HG03571 (cell line): Measurements from ENCODE around the gene BAIAP3.

ENCODE experiments used
- ATAC-seq: cut with Tn5 transposase; IDR thresholded peaks from one replicate; pipeline ENCODE4 v1.9.1; 2021; ENCODE audit not compliant: unreplicated experiment

The BAIAP3 gene

DNA sequence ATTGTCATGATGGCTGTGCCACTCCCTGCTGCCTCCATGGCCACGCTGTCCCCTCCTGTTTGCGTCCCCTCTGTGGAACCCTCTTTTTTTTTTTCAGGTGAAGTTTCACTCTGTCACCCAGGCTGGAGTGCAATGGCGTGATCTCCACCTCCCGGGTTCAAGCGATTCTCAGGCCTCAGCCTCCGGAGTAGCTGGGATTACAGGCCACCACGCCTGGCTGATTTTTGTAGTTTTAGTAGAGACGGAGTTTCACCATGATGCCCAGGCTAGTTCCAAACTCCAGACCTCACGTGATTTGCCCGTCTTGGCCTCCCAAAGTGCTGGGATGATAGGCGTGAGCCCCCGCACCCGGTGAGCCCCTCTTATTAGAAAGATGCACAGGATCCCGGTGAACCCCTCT lies 35.0 kb upstream of the BAIAP3 start:
- no peak for ATAC-seq

DNA sequence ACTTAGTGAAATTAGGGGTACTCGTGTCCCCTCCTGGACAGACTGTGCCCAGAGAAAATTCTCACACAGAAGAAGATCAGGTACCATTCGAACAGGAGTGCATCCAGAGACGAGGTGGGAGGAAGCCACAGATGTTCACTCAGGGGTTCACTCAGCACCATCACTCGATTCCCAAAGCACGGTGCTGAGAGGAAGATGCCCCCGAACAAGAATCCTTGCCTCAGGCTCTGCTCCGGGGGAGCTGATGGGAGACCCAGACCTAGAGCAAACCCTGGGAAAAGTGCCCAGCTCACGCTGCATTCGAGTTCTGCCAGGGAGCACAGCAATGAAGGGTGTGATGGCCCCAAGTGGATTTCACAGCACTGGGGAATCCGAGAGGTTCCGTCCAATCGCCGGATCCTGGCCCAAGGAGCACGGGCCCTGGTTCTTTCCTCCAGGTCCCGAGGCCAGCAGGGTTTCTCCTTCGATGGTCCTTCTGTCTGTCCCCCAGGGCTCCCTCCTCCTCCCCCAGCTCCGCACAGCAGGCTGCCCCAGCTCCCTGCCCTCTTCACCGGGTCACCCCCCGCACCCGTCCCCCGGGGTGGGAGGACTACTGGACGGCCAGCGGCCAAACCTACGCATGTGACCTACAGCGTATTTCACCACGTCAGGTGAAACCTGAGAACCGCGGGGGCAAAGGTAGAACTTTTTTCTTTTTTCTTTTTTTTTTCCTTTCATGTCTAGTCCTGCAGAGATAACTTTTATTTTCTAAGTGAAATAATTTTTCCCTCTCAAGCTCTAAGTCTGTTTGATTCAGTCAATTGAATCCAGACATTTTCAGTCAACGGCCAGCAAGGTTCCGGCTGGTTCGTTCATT lies 34.2 kb upstream of the BAIAP3 start:
- ATAC-seq, result no peak

DNA sequence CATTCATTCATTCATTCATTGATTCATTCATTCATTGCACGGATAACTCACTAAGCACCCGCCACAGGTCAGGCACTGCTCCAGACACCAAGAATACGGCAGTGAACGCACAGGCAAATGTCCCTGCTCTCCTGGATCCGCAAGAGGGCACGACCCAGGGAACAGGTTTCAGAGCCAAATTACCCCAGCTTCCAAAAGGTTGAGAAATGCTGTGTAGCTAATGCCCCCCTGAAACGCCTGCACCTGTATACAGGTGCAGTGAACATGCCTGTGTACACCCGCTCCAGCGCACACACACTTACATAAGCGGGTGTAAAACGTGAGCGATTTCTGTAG lies 33.6 kb upstream of the BAIAP3 start:
- no peak for ATAC-seq

DNA sequence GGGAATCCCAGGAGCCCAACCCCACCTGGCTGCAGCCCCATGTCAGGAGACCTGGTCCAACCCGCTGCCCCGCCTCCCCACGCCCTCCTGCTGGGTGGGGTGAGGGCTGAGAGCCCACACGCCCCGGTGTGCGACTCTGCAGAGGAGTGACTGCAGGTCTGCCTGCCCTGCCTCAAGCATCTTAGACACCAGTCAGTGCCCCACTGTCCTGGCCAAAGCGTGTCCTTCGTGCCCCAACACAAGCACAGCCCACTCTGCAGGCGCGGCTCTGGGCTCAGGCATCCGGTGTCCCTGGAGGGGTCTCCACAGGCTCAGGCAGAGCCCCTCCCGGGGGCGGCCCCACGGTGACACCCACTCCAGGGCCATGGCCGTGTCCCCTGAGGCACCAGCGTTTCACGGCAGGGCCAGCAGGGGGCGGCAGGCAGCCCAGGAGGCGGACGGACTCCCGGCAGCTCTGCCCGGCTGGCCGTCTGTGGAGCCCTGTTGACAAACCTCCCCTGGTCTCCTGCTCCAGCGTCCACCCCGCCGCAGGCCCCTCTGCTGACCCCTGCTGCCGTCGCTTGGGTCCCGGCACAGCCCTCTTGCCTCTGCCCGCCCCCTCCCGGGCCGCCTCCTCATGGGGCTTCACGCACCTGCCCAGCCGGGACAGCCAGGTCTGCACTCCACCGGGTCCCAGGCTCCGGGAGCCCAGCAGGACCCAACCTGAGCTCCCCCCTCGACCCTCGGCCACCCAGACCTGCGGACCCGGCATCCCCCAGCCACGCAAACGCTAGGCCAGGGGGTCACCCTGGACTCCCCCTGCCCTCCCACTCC lies 32.6 kb upstream of the BAIAP3 start:
- no peak for ATAC-seq

DNA sequence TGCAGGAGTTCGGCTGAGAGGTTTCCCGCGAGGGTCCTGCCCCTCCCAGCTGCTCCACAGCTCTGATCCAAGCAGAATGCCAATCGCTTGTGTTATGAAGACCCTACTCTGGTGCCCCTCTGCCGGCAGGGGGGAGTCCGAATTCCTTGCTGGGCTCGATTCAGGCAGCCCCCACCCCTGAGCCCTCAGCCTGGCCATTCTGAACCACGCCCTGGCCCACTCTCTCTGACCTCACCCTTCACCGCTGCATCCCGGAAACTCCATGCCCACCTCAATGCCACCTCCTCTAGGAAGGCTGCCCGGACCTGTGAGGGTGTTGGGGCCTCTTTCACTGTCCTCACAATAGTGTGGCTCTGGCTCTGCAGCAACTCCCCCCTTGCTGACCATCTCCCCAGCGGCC lies 31.9 kb upstream of the BAIAP3 start:
- ATAC-seq, result no peak

DNA sequence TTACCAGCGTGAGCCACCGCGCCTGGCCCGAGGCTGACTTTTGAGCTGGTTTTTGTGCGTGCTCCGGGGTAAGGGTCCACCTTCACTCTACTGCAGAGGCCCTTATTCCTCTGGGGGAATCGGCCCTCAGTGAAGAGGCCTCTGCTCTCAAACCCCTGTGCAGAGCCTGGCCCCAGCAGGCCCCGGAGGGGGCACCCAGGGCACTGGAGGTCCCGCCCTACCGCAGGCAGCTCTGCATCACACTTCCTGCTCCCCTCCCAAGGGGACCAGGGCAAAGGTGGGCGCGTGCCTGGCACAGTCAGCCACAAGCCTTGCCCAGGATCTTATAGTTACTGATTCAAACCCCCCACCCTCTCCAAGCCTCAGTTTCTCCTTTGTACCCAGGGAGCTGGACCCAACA lies 27.6 kb upstream of the BAIAP3 start:
- ATAC-seq, result no peak

DNA sequence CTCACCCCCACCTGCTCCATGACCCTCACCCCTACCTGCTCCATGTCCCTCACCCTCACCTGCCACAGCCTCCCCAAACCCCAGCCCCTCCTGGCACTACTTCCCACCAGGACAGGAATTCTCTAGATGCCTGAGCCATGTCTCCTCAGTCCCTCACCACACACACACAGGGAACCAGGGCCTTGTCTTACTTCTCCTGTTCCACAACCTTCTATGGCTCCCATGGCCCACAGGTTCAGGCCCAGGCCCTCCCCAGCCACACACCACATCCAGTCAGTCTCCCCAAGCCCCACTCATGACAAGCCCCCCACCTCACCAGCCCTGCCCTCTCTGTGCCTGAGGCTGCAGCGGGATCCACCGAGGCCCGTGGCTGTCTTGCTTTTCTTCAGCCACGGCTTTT lies 27.1 kb upstream of the BAIAP3 start:
- no peak for ATAC-seq

DNA sequence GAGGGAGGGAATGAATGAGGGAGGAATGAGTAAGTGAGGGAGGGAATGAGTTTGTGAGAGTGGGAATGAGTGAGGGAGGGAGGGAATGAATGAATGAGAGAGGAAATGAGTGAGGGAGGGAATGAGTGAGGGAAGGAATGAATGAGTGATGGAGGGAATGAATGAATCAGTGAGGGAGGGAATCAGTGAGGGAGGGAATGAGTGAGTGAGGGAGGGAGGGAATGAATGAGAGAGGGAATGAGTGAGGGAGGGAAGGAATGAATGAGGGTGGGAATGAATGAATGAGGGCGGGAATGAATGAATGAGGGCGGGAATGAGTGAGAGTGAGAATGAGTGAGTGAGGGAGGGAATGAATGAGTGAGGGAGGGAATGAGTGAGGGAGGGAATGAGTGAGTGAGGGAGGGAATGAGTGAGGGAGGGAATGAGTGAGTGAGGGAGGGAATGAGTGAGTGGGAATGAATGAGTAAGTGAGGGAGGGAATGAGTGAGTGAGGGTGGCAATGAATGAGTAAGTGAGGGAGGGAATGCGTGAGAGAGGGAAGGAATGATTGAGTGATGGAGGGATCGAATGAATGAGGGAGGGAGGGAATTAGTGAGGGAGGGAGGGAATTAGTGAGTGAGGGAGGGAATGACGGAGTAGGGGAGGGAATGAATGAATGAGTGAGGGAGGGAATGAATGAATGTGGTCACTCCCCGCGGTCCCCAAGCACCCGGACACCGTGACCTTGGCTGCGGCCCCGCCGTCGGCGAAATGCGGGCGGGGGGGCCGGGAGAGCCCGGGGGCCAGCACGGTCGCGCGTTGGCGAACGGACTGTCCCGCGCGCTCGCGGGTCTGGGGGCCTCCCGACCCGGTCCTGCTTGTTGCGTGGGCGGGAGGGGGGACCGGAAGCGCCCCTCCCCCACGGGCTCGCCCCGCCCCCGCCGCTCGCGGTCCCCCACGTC lies 25.1 kb upstream of the BAIAP3 start:
- ATAC-seq, result no peak

DNA sequence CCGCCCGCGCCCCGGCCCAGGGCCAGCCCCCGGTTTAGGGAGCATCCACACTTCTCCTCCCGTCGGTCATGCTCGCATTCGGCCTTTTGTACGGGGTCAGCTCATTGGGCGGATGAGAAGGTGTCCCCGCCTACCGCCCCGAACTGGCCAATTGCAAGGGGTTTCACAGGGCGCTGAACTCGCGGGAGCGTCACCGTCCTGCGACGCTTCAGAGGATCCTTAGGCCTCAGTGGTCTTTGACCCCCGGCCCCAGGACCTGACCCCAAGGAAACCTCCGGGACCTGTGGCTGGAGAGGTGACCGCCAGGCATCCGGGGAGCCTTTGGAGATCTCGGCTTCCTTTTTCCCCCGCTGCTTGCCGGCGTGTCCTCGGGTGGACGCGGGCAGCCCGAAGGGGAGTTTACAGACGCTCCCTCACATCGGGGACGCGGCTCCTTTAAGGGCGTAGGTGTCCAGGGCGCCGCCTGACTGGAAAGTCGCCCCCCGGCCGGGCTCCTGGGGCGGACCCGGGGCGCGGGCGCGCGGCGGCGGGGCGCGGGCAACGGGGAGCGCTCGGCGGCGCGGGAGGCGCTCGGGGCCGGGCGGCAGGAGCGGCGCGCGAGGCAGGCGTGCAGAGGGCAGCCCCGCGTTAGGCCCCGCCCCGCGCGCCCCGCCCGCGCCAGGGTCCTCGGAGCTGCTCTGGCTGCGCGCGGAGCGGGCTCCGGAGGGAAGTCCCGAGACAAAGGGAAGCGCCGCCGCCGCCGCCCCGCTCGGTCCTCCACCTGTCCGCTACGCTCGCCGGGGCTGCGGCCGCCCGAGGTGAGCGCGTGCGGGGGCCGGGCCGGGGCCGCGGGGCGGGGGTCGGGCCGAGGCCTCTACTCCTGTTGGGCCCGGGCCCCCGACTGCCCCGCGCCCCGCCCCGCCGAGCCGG lies 24.2 kb upstream of the BAIAP3 start, which contains the start of gene UBE2I:
UBE2I (plus strand) TSS at position 660 of the 909 bp plus-strand sequence. CDS start 4,395 bp downstream, outside the sequence.
- peak; percentile 52 for ATAC-seq

DNA sequence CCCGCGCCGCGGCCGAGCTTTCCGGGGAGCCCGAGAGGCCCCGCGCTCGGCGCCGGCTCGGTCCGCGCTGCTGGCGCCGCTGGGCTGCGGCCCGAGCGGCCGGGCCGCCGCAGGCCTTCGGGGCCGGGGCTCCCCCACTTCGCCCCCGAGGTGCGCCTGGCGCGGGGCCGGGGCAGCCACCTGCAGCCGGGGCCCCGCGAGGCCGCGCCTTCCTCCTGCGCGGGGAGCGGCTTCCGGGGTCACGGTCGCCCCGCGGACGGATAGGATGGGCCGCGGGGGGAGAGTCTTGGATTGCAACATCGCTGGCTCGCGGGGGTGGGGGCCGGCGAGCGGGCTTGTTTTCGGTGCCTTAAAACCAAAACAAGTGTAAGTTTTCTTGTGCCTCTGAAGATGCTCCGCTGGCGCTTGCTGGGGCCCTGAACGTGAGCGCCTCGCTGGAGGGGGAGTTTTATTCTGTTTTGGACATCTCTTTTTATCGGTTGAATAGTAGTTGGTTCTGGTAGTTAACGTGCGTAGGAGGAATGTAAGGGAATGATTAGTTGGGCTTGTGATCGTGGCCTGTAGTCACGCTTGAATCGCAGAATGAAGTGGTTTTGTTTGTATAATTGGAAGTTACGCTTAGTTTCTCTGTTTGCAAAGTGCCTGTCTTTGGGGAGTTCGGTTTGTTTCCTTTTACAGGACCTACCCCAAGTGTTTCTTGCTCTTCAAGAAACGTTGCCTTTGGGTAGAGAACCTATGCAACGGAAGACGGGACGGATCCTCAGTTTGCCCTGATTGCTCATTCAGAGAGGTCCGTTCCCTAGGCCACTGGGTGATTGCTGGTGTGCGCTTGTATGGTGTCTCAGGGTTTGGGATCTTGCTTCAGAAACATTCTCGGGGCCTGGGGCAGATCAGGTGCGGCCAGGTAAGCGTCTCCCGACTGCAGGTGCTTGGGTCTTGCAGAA lies 23.3 kb upstream of the BAIAP3 start:
- ATAC-seq, result peak; percentile 19

DNA sequence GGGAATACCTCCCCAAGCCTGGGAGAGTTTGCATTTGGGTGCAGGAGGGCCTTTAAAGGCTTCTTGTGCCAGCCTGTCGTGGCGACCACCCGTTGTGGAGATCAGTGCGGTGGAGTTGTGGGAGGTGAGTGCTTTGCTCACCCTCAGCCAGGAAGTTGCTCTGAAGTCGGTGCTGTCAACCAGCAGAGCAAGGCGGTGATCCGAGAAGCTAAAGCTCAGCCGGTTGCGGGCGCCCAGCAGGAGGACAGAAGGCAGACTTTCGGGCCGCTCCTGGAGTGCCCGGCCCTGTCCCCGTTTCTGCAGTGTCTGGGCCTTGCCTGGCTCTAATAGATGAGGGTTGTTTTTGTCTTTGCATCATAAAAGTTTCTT lies 22.6 kb upstream of the BAIAP3 start:
- no peak for ATAC-seq

DNA sequence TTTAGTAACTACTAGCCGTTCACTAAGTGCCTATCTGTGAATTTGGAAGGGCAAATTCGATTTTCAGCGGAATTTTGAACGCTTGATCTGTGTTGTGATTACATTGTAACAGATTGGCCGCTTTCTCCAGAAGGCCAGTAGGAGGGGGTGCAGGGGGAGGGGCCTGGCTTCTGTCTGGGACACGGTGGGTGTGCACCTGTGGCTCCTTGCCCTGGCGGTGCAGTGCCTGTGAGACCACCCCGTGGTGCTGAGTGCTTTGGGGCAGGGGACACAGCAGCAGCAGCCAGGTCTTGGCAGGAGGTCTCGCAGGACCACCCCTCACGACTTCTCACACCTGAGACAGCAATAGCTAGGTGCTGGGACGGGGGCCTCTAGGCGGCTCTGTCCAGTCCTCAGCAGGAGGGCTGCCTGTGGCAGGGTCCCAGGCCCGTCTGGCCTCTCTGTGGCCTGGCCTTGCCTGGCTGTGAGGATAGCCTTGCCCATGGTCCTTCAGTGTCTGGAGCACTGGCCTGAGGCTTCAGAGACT lies 22.2 kb upstream of the BAIAP3 start:
- ATAC-seq, result no peak

DNA sequence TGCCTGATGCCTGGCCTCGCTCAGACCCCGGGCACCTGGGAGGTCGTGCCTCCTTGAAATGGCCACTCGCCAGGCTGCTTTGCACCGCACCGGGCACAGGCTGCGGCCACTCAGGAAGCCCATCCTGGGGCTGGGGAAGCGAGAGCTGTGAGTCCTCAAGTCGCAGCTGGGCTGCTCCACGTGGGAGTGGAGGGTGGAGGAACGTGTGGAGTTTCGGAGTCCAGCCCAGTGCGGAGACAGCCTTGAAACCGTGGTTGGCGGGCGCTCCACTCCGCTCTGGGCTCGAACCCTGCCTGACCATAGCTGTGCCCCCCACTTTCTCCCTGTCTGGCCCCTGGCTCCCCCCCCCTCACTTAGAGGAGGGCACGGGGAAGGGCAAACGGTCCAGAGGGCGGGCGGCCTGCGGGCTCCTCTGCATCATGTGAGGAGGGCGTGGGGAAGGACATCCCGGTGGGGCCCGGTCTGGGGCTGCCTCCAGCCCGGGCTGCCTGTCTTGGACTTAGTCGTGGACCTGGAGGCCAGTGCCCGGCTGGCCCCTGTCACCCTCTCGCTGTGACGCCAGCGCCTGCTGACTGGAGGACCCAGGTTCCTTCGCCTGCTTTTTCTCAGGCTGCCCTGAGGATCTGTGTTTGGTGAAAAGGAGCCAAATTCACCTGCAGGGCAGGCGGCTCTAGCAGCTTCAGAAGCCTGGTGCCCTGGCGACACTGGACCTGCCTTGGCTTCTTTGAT lies 21.5 kb upstream of the BAIAP3 start:
- no peak for ATAC-seq

DNA sequence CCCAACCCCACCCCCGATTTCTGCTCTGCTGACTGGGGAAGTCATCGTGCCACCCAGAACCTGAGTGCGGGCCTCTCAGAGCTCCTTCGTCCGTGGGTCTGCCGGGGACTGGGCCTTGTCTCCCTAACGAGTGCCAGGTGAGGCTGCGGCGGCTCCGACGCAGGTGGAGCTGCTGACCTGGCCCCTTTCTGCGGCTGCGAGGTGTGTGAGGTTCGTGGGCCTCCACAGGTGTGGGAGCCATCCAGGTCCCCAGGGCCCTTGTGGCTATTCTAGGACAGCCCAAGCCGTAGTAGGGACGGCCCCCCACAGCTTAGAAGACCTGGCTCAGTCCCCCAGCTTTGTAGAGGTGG lies 21.0 kb upstream of the BAIAP3 start:
- no peak for ATAC-seq

DNA sequence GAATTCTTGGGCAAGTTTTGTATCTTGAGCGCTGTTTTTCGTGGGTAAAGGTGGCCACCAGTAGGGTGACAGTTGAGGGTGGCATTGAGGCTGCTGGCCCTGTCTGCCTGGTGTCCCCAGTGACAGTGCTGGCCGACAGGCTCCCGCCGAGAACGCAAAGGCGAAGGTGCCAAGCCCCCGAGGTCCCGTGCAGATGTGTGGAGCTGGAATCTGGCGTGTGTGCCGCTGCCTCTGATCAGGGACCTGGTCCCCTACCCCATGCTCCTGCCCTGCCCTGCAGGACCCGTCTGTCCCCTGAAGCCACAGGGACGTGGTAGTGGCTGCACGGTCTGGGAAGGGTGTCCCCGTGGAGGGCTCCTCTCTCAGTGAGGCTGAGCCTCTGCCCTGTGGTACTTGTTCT lies 20.5 kb upstream of the BAIAP3 start:
- ATAC-seq, result no peak

DNA sequence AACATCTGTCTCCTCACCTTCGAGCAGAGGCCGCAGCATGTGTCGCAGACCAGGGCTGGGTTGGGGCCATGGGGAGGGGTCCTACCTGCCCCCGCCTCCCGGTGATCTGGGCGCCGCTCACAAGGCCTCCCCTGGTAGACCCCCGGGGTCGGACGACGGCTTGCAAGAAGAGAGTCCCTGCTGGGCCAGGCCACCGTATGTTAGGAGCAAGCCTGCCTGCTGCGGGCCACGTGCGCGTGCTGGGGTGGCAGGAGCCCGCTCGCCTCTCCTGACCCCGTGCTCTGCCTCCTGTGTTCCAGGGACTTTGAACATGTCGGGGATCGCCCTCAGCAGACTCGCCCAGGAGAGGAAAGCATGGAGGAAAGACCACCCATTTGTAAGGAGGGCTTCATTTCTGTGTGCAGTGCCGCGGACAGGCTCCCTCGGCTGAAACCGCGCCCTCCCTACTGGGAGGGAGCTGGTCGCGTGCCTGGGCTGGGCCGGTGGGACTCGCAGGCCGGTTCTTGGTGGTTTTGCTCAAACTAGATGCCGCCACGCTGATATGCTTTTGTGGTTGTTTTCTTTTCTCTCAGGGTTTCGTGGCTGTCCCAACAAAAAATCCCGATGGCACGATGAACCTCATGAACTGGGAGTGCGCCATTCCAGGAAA lies 19.6 kb upstream of the BAIAP3 start:
- ATAC-seq, result no peak

DNA sequence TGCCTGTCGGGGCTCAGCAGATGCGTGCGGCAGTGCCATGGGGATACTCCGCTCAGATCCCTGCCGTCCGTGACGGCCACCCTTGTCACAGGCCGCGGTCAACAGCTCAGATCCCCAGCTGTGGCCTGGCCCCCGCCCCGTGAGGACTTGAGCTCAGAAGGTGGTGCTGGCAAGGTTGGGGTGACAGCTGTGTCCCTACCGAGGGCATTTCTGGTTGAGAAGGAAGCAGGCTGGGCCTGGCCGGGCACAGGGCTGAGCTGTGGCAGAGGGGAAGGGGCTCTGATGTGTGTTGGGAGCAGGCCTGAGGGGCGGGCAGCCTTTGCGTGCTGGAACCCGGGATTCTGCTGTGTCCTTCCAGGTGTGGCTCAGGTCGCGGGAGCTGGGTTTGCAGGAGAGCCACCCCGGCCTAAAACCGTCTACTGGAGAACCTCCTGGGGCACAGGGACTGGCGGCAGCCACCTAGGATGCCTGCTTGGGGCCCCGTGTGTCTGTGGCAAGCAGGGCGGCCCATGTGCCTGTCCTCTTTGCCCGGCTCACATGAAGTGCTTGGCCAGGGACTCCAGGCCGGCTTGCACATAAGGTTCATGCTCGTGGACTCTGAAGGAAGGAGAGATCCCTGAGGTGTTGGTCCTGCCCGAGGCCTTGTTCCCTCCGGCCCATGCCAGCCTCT lies 18.9 kb upstream of the BAIAP3 start:
- ATAC-seq, result no peak
